ENCODE results near the gene HYAL3. TPM values are rescaled to one million over a fixed set of nuclear protein-coding genes. Genes with fewer than 3 reads are reported as not detected.

Gene HYAL3
- total RNA-seq, 1 donor from 2014 or later = 6.9 TPM

- Mint-ChIP-seq H3K27me3 (ENCODE audit: low read depth, unreplicated experiment) (no peaks in the 10 kb centered on the region), H3K36me3 (ENCODE audit: low read depth, unreplicated experiment) (peaks cover 3% of the 10 kb centered on the region), H3K9me3 (ENCODE audit: unreplicated experiment) (no peaks in the 10 kb centered on the region), H3K27ac (ENCODE audit: unreplicated experiment) (peak overlapping the region; percentile 26), H3K4me1 (ENCODE audit: low read depth, unreplicated experiment) (peaks cover 17% of the 10 kb centered on the region), H3K4me3 (ENCODE audit: unreplicated experiment) (no peak overlapping the region)
- H3K4me1 ChIP-seq (ENCODE audit: insufficient read depth, low read length) = peaks cover 26% of the 10 kb centered on the region
- no peak overlapping the region for H3K27ac ChIP-seq (ENCODE audit: low read depth, low read length)
- H4K20me1 ChIP-seq (ENCODE audit: insufficient read depth, low read length) = peaks cover 14% of the 10 kb centered on the region
- DNase-seq (ENCODE audit: low read depth) (no peak), FAIRE-seq (no peak)
- H3K4me3 ChIP-seq (ENCODE audit: insufficient read depth, low read depth, low read length) = no peak overlapping the region
- no peaks in the 10 kb centered on the region for H3K9me3 ChIP-seq (ENCODE audit: insufficient read depth, low read depth, low read length)
- no peak overlapping the region for H3K9ac ChIP-seq (ENCODE audit: low read length)
- no peak overlapping the region for H2AFZ ChIP-seq (ENCODE audit: low read depth, low read length)
- H3K4me2 ChIP-seq (ENCODE audit: low read length) = no peak overlapping the region
- TF ChIP-seq, protein P1, sequence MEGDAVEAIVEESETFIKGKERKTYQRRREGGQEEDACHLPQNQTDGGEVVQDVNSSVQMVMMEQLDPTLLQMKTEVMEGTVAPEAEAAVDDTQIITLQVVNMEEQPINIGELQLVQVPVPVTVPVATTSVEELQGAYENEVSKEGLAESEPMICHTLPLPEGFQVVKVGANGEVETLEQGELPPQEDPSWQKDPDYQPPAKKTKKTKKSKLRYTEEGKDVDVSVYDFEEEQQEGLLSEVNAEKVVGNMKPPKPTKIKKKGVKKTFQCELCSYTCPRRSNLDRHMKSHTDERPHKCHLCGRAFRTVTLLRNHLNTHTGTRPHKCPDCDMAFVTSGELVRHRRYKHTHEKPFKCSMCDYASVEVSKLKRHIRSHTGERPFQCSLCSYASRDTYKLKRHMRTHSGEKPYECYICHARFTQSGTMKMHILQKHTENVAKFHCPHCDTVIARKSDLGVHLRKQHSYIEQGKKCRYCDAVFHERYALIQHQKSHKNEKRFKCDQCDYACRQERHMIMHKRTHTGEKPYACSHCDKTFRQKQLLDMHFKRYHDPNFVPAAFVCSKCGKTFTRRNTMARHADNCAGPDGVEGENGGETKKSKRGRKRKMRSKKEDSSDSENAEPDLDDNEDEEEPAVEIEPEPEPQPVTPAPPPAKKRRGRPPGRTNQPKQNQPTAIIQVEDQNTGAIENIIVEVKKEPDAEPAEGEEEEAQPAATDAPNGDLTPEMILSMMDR (IDR thresholded peaks at IDR 0.05; ENCODE audit: insufficient read depth, low read depth, low read length) = no peak
- TF ChIP-seq EZH2 (IDR thresholded peaks at IDR 0.05; ENCODE audit: insufficient read depth, low read length) = no peak
- H3K79me2 ChIP-seq (ENCODE audit: insufficient read depth, low read length) = peaks cover 36% of the 10 kb centered on the region
- no peaks in the 10 kb centered on the region for H3K27me3 ChIP-seq (ENCODE audit: insufficient read depth, low read length)
- peaks cover 14% of the 10 kb centered on the region for H3K36me3 ChIP-seq (ENCODE audit: insufficient read depth, low read length)
Measured at GRCh38 chr3:50325113-50325480, 25.9 kb upstream of the HYAL3 start.

GRCh38 chr3:50324351-50325112 lies 25.3 kb upstream of the HYAL3 start:
- Histone ChIP-seq H3K9me3 (ENCODE audit: insufficient read depth, low read depth, low read length) (no peaks in the 10 kb centered on the region), H4K20me1 (ENCODE audit: insufficient read depth, low read length) (peaks cover 16% of the 10 kb centered on the region), H3K36me3 (ENCODE audit: insufficient read depth, low read length) (peaks cover 8% of the 10 kb centered on the region), H3K4me3 (ENCODE audit: insufficient read depth, low read depth, low read length) (no peak overlapping the region), H3K4me1 (ENCODE audit: insufficient read depth, low read length) (peaks cover 30% of the 10 kb centered on the region), H3K4me2 (ENCODE audit: low read length) (no peak overlapping the region), H3K27ac (ENCODE audit: low read depth, low read length) (no peak overlapping the region), H3K27me3 (ENCODE audit: insufficient read depth, low read length) (no peaks in the 10 kb centered on the region), H3K79me2 (ENCODE audit: insufficient read depth, low read length) (peaks cover 39% of the 10 kb centered on the region), H3K9ac (ENCODE audit: low read length) (no peak overlapping the region), H2AFZ (ENCODE audit: low read depth, low read length) (no peak overlapping the region)
- TF ChIP-seq, protein P1 (IDR thresholded peaks at IDR 0.05; ENCODE audit: insufficient read depth, low read depth, low read length) = peak; percentile 92
- TF ChIP-seq EZH2 (IDR thresholded peaks at IDR 0.05; ENCODE audit: insufficient read depth, low read length) = no peak
- H3K9me3 Mint-ChIP-seq (ENCODE audit: unreplicated experiment) = no peaks in the 10 kb centered on the region
- no peak for FAIRE-seq
- peak; percentile 32 for DNase-seq (ENCODE audit: low read depth)
- no peak overlapping the region for H3K27ac Mint-ChIP-seq (ENCODE audit: unreplicated experiment)
- no peak overlapping the region for H3K4me3 Mint-ChIP-seq (ENCODE audit: unreplicated experiment)
- H3K4me1 Mint-ChIP-seq (ENCODE audit: low read depth, unreplicated experiment) = peaks cover 21% of the 10 kb centered on the region
- H3K27me3 Mint-ChIP-seq (ENCODE audit: low read depth, unreplicated experiment) = no peaks in the 10 kb centered on the region
- H3K36me3 Mint-ChIP-seq (ENCODE audit: low read depth, unreplicated experiment) = peaks cover 6% of the 10 kb centered on the region

GRCh38 chr3:50323614-50324199 lies 24.5 kb upstream of the HYAL3 start:
- H3K4me1 Mint-ChIP-seq (ENCODE audit: low read depth, unreplicated experiment) = peaks cover 24% of the 10 kb centered on the region
- no peak overlapping the region for H3K4me2 ChIP-seq (ENCODE audit: low read length)
- TF ChIP-seq EZH2 (IDR thresholded peaks at IDR 0.05; ENCODE audit: insufficient read depth, low read length) = no peak
- TF ChIP-seq, protein P1 (IDR thresholded peaks at IDR 0.05; ENCODE audit: insufficient read depth, low read depth, low read length) = no peak
- no peaks in the 10 kb centered on the region for H3K27me3 ChIP-seq (ENCODE audit: insufficient read depth, low read length)
- H3K4me3 Mint-ChIP-seq (ENCODE audit: unreplicated experiment) = no peak overlapping the region
- peaks cover 24% of the 10 kb centered on the region for H4K20me1 ChIP-seq (ENCODE audit: insufficient read depth, low read length)
- H3K9ac ChIP-seq (ENCODE audit: low read length) = no peak overlapping the region
- peaks cover 6% of the 10 kb centered on the region for H3K36me3 Mint-ChIP-seq (ENCODE audit: low read depth, unreplicated experiment)
- peaks cover 8% of the 10 kb centered on the region for H3K36me3 ChIP-seq (ENCODE audit: insufficient read depth, low read length)
- no peaks in the 10 kb centered on the region for H3K9me3 ChIP-seq (ENCODE audit: insufficient read depth, low read depth, low read length)
- DNase-seq (ENCODE audit: low read depth) = no peak
- no peaks in the 10 kb centered on the region for H3K9me3 Mint-ChIP-seq (ENCODE audit: unreplicated experiment)
- H3K4me3 ChIP-seq (ENCODE audit: insufficient read depth, low read depth, low read length) = no peak overlapping the region
- peaks cover 29% of the 10 kb centered on the region for H3K4me1 ChIP-seq (ENCODE audit: insufficient read depth, low read length)
- H2AFZ ChIP-seq (ENCODE audit: low read depth, low read length) = no peak overlapping the region
- no peak overlapping the region for H3K27ac Mint-ChIP-seq (ENCODE audit: unreplicated experiment)
- peaks cover 47% of the 10 kb centered on the region for H3K79me2 ChIP-seq (ENCODE audit: insufficient read depth, low read length)
- H3K27me3 Mint-ChIP-seq (ENCODE audit: low read depth, unreplicated experiment) = no peaks in the 10 kb centered on the region
- no peak overlapping the region for H3K27ac ChIP-seq (ENCODE audit: low read depth, low read length)
- no peak for FAIRE-seq

All from astrocyte (in vitro differentiated cells and primary cell).